Ishikawa (cell line): Measurements from ENCODE around the gene KCNQ1OT1.

Experiments
- CREB1 ChIP-seq: IDR thresholded peaks from 2 replicates; pipeline ENCODE4 v1.6.1; 2012; ENCODE audit warnings: low read depth
- EP300 ChIP-seq: IDR thresholded peaks from 2 replicates; pipeline ENCODE4 v1.6.1; 2012; ENCODE audit warnings: borderline replicate concordance
- FOXM1 ChIP-seq: IDR thresholded peaks from 2 replicates; pipeline ENCODE4 v1.6.1; 2012; ENCODE audit warnings: low read depth, borderline replicate concordance
- RAD21 ChIP-seq: IDR thresholded peaks from 2 replicates; pipeline ENCODE4 v1.6.1; 2012; ENCODE audit warnings: low read depth
- TAF1 ChIP-seq: IDR thresholded peaks from 2 replicates; pipeline ENCODE4 v1.6.1; 2012; ENCODE audit warnings: low read depth, mild to moderate bottlenecking
- TEAD4 ChIP-seq: IDR thresholded peaks from 2 replicates; pipeline ENCODE4 v1.6.1; 2012
- YY1 ChIP-seq: IDR thresholded peaks from 2 replicates; pipeline ENCODE4 v1.6.1; 2012; ENCODE audit warnings: low read depth
- TF ChIP-seq, protein P1 (sequence below): IDR thresholded peaks from 2 replicates; pipeline ENCODE4 v1.6.1; 2012

DNA sequence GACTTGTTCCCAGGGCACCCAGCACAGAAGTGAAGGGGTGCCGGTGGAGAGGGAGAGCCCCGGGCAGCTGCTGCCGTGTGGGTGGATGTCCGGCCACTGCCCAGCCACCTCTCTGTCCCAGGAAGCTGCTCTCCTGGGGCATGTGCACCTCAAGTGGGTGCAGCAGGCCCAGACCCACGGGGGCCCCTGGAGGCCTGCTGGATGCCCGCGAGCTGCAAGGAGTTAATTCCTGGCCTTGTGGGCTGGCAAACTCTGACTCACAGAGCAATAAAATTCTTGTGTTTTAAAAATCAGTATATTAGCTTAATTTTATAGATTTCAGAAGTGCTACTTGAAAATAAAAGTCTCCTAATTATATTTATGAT is 37.4 kb upstream of the KCNQ1OT1 start:
- TF ChIP-seq, protein P1, sequence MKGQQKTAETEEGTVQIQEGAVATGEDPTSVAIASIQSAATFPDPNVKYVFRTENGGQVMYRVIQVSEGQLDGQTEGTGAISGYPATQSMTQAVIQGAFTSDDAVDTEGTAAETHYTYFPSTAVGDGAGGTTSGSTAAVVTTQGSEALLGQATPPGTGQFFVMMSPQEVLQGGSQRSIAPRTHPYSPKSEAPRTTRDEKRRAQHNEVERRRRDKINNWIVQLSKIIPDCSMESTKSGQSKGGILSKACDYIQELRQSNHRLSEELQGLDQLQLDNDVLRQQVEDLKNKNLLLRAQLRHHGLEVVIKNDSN: no peak
- TF ChIP-seq CREB1 (no peak), TEAD4 (no peak), TAF1 (no peak), EP300 (no peak), RAD21 (no peak), FOXM1 (no peak), YY1 (no peak)
